IPS-NIHi7 (cell line): ENCODE data around the gene GRAP2.
"Not testable (repeated sequence)": the region's sequence is repeated elsewhere in the genome, so short reads cannot be mapped to it uniquely, and the experiment has no call there.

Source experiments
- DNase-seq: peaks from one replicate; pipeline ENCODE4 v3.0.0; 2012; ENCODE audit warnings: mixed read lengths; ENCODE audit errors: extremely low spot score

Gene GRAP2

GRCh38 chr22:39897841-39898240 is 3.0 kb upstream of the GRAP2 start:
- no peak for DNase-seq

GRCh38 chr22:39898997-39899396 is 1.9 kb upstream of the GRAP2 start:
- no peak for DNase-seq

- no peak for DNase-seq
Observed at GRCh38 chr22:39901565-39902146, 772 bp downstream of the GRAP2 start.

DNA sequence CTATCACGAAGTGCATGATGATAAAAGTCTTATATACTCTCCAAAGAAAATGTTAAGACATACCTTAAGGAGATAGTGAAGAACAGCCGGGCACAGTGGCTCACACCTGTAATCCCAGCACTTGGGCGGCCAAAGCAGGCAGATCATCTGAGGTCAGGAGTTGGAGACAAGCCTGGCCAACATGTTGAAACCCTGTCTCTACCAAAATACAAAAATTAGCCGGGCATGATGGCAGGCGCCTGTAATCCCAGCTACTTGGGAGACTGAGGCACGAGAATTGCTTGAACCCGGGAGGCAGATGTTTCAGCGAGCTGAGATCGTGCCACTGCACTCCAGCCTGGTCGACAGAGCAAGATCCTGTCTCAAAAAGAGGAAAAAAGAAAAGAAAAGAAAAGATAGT is 3.1 kb downstream of the GRAP2 start:
- DNase-seq: not testable (repeated sequence)

DNA sequence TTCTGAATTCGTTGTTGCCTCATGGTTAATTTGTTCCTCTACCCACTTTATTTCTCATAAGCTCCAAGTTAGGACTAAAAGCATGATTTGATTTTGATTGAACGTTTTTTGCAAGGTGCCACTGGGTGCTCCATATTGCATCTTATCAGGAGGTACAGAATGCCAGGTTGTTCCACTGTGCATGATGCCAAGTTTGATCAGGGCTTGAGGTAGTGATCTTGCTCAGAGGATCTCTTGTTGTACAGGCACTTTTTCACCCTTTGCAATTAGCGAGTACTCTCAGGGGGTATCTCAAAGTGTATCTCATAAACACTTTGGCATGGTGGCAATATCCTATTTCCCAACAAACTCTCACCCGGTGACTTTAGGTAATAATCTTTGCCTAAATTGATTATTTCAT is 4.0 kb downstream of the GRAP2 start:
- DNase-seq: no peak

DNA sequence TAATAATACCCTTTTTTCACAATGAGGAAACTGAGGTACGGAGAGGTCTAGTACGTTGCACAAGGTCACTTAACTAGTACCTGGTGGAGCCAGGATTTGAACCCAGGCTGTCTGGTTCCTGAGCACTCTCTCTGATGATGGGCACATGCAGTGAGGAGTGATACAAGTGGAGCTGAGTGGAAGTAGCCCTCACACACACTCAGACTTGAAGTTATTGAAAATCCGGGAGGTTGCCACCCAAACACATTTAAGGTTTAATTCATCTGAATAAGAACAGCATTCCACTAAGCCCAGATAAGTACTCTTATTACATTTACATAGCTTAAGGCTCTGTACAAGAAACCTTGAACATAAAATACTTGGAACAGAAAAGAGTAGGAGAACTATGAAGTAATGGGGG is 4.8 kb downstream of the GRAP2 start:
- DNase-seq: no peak

GRCh38 chr22:39906207-39906606 is 5.3 kb downstream of the GRAP2 start:
- no peak for DNase-seq

DNA sequence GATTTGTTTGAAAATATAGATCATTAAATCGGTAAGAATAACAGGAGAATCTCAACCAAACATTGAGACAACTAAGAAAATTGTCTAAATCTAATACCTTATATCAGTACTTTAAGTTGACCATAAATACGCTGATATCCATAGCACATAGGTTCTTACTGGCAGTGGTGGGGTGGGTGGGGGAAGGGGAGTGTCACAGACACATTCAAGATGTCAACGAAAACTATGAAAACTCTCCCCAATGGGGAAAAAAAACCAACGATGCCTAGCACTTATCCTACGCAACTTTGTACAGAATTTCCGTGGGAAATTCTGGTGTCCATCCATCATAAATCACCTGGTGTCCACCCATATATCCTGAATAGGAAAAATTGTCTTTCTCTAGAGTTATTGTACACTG is 6.2 kb downstream of the GRAP2 start:
- DNase-seq: no peak

DNA sequence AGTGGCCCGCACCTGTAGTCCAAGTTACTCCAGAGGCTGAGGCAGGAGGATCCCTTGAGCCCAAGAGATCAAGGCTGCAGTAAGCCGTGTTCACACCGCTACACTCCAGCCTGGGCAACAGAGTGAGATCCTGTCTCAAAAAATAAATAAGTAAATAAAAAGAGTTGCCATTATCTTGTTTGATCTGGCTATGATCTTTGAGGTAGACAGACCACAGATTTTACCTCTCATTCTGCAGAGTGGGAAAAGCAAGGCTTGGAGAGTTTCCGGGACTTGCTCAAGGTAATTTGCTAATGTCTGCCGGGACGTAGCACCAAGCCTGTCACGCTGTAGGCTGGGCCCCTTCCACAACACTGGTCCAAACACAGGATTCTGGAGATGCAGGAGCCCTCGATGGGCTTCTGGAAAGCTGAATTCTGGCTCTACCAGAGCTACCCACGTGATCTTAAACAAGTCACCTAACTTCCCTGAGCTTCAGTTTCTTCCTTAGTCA is 6.8 kb downstream of the GRAP2 start:
- no peak for DNase-seq

- DNase-seq: no peak
Observed at GRCh38 chr22:39908136-39908535, 7.3 kb downstream of the GRAP2 start.

GRCh38 chr22:39908737-39909136 is 7.9 kb downstream of the GRAP2 start:
- no peak for DNase-seq

GRCh38 chr22:39910876-39911613 is 10.2 kb downstream of the GRAP2 start:
- DNase-seq: no peak

DNA sequence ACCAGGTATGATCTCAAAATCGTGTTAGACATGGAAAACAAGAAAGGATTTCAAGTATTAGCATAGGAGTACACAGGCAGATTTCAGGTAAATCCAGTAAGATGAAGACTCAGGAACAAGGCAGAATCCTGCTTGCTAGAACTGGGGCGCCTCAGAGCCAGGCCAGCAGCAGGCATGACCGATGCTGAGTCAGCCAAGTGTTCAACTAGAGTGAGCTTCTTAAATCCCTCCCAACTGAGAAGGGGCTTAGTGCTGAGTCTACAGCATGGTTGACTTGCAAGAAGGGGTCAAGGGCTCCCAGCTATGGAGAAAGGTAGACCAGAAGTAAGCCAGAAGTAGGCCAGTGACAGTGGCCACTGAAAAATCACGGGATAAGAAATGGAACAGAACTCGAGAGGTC is 12.4 kb downstream of the GRAP2 start:
- no peak for DNase-seq

DNA sequence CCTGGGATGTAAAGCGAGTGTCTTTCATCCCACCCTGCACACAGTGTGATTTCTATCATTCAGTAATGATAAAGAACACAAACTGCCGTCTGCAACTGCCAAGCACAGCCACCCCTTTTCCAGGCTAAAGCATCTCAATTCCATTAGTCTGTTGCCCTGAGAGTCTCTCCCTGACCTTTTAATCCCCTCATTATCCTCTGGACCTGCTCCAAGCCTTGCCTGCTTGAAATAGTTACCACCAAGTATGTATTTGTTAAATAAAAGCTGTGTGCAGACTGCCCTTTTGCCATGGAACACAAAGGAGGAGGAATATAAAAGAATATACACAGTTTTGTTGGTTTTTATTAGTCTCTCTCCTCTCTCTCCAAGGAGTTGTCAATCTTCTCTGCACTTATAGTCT is 13.0 kb downstream of the GRAP2 start:
- DNase-seq: no peak

GRCh38 chr22:39914584-39914983 is 13.7 kb downstream of the GRAP2 start:
- no peak for DNase-seq

DNA sequence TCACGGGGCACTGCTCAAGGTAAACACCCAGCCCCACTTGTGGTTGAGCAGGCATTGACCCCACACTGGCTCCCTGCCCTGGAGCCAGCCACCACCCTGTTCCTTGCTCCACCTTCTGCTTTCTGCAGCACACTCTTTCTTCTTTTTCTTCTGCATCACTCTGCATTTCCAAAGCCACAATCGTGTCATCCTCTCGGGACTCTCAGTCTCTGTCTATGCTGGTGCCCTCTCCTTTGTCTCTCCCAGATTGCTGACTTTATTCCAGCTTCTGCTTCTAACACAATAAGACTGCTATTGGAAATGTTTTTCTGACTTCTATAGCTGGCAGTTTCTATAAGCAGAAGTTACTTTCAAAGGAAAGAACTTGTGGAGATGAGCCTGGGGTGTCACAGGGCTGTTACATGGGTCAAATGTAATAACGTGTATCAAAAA is 14.4 kb downstream of the GRAP2 start:
- no peak for DNase-seq

DNA sequence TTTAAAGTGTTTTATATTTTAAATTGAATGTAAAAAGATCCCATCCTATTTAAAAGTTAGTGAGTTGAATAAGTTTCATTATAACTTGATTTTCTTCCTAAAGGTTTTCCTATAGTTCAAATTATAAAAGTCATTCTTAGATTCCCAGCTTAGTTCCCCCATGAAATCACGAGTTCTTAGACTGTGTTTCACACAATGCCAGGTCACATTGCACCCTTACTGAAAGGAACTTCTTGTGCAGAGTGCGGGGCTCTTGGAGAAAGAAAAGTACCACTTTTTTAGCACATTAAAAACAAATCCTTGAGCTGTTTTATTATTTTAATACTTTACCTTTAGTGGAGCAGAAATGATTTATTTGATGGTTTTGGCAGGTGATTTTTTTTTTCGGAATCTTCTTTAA is 15.6 kb downstream of the GRAP2 start:
- no peak for DNase-seq

DNA sequence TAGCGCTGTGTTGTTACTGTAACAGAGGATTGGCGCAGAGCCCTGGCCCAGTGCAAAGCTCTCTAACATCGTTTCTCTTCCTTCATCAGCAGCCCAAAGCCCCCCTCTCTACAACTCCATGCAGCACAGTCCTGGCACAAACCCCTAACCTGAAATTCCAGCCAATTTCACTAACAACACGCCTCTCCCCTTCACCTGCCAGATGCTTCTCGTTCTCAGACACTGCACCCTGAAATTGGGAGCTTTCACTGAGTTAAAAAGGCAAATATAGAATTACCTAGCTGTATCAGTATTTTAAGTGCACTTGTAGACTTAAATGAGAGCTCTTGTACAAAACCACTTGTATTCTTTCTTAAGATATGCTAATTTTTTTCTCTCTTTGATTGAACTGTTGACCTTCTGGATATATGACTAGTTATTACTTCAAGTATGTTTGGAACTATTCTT is 16.3 kb downstream of the GRAP2 start:
- DNase-seq: no peak

DNA sequence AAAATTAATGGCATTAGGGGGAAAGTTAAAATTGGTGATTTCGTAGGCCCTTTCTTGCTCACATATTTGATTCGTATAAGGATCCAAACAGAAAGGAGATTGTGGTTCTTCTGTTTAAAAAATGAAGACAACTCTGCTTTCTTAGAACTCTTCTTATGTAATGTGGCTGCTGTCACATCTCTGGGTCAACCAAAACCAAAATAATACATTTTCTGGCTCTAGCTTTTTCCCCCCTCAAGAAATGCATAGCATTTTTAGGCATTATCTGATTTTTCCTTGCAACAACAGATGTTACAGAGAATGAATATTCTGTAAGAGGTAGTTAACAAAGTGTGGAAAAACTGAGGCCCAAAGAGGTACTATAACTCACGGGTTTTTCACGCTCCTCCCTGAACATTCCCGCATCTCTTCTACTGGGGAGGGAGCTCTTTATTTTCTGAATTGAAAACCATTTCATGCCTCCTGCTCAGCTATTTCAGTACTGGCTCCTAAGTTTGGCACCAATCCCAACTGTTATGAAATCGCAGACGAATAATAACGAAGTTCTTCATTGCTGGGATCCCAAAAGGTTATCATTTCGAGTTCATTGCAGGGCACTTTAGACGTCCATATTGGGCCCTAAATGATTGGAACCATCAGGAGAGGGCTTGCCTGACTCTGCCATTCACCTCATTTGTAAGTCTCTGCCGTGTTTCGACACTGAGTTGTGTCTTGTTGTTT is 17.1 kb downstream of the GRAP2 start:
- no peak for DNase-seq

- DNase-seq: no peak
Observed at GRCh38 chr22:39920134-39920743, 19.4 kb downstream of the GRAP2 start.

DNA sequence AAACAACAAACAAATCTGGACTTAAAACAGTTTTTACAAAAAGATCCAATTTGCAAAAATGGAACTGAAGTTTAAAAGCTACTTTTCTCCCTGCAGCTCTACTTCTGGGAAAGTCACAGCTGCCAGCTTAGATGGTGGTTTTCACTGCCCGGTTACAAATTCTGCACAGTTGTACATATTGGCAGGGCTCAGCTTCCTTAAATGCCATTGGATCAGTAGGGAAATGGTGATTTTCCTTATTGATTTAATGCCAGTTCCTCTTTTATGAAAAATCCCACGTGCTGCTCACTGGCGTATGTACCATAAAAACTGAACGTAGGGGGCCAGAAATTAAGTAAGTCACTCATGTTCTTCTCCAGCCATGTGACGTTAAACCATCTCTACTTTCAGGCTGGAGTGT is 22.8 kb downstream of the GRAP2 start:
- no peak for DNase-seq

- no peak for DNase-seq
Observed at GRCh38 chr22:39924286-39924685, 23.4 kb downstream of the GRAP2 start.
